ENCODE results near the gene STOML1.

The STOML1 gene

DNA sequence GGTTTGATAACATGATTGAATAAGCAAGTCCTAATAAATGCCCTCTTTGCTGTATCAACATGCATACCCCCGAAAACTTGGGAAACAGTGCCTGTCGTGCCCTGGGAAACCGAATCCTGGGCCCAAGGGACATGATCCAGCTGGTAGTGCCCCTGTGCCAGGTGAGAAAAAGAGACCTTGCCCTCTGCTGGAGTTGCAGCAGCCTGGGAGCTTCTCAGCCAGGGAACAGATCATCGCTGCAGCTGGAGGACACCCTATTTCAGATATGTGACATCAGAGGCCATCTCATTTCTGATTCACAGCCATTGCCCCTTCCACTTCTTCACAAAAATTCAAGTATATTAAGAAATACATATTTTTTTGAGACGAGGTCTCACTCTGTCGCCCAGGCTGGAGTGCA is 32.3 kb downstream of the STOML1 start:
- Histone ChIP-seq H3K4me2 (ENCODE audit: low read length) (no peak overlapping the region), H2AFZ (ENCODE audit: low read depth, low read length) (no peak overlapping the region)

GRCh38 chr15:73959012-73959581 is 33.0 kb downstream of the STOML1 start:
- TF ChIP-seq EZH2phosphoT487 (IDR thresholded peaks at IDR 0.05; ENCODE audit: low read depth), result no peak
- TF ChIP-seq, protein P1, sequence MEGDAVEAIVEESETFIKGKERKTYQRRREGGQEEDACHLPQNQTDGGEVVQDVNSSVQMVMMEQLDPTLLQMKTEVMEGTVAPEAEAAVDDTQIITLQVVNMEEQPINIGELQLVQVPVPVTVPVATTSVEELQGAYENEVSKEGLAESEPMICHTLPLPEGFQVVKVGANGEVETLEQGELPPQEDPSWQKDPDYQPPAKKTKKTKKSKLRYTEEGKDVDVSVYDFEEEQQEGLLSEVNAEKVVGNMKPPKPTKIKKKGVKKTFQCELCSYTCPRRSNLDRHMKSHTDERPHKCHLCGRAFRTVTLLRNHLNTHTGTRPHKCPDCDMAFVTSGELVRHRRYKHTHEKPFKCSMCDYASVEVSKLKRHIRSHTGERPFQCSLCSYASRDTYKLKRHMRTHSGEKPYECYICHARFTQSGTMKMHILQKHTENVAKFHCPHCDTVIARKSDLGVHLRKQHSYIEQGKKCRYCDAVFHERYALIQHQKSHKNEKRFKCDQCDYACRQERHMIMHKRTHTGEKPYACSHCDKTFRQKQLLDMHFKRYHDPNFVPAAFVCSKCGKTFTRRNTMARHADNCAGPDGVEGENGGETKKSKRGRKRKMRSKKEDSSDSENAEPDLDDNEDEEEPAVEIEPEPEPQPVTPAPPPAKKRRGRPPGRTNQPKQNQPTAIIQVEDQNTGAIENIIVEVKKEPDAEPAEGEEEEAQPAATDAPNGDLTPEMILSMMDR (IDR thresholded peaks at IDR 0.05; ENCODE audit: low read depth, low read length), result no peak
- Histone ChIP-seq H3K4me2 (ENCODE audit: low read length) (no peak overlapping the region; the same call in 1 of the 2 replicates), H3K4me1 (ENCODE audit: low read length) (peaks cover 9% of the 10 kb centered on the region), H3K4me3 (ENCODE audit: low read length) (no peak overlapping the region), H3K9me3 (ENCODE audit: insufficient read depth, low read length) (no peaks in the 10 kb centered on the region), H3K27me3 (ENCODE audit: low read depth, low read length) (no peaks in the 10 kb centered on the region), H3K79me2 (ENCODE audit: low read length) (no peaks in the 10 kb centered on the region), H3K27ac (ENCODE audit: low read length) (no peak overlapping the region), H3K9ac (ENCODE audit: low read length) (no peak overlapping the region), H2AFZ (ENCODE audit: low read depth, low read length) (no peak overlapping the region), H3K36me3 (replicated peaks; ENCODE audit: low read depth, low read length) (no peaks in the 10 kb centered on the region), H4K20me1 (ENCODE audit: insufficient read depth, low read length) (no peaks in the 10 kb centered on the region)

More for the DNA sequence above, 32.3 kb downstream of the STOML1 start:
- Histone ChIP-seq H3K79me2 (ENCODE audit: low read length) (no peaks in the 10 kb centered on the region), H3K36me3 (replicated peaks; ENCODE audit: low read depth, low read length) (no peaks in the 10 kb centered on the region), H3K27me3 (ENCODE audit: low read depth, low read length) (no peaks in the 10 kb centered on the region), H3K27ac (ENCODE audit: low read length) (no peak overlapping the region), H3K9me3 (ENCODE audit: insufficient read depth, low read length) (no peaks in the 10 kb centered on the region), H3K9ac (ENCODE audit: low read length) (no peak overlapping the region), H3K4me1 (ENCODE audit: low read length) (peaks cover 16% of the 10 kb centered on the region), H3K4me3 (ENCODE audit: low read length) (no peak overlapping the region), H4K20me1 (ENCODE audit: insufficient read depth, low read length) (no peaks in the 10 kb centered on the region)
- TF ChIP-seq, protein P1 (IDR thresholded peaks at IDR 0.05; ENCODE audit: low read depth, low read length), result no peak
- TF ChIP-seq EZH2phosphoT487 (IDR thresholded peaks at IDR 0.05; ENCODE audit: low read depth), result no peak

- Histone ChIP-seq H4K20me1 (ENCODE audit: insufficient read depth, low read length) (no peaks in the 10 kb centered on the region), H3K9me3 (ENCODE audit: insufficient read depth, low read length) (no peaks in the 10 kb centered on the region), H3K9ac (ENCODE audit: low read length) (no peak overlapping the region), H3K4me3 (ENCODE audit: low read length) (no peak overlapping the region), H3K4me2 (ENCODE audit: low read length) (no peak overlapping the region), H3K4me1 (ENCODE audit: low read length) (peaks cover 6% of the 10 kb centered on the region; the same call in 1 of the 2 replicates), H2AFZ (ENCODE audit: low read depth, low read length) (no peak overlapping the region), H3K27me3 (ENCODE audit: low read depth, low read length) (no peaks in the 10 kb centered on the region), H3K36me3 (replicated peaks; ENCODE audit: low read depth, low read length) (no peaks in the 10 kb centered on the region), H3K79me2 (ENCODE audit: low read length) (no peaks in the 10 kb centered on the region), H3K27ac (ENCODE audit: low read length) (no peak overlapping the region)
- no peak for TF ChIP-seq EZH2phosphoT487 (IDR thresholded peaks at IDR 0.05; ENCODE audit: low read depth)
- TF ChIP-seq, protein P1 (IDR thresholded peaks at IDR 0.05; ENCODE audit: low read depth, low read length), result no peak
These were observed 34.3 kb downstream of the STOML1 start for GRCh38 chr15:73957785-73958184.

GRCh38 chr15:73957276-73957675 is 34.8 kb downstream of the STOML1 start:
- H3K9ac ChIP-seq (ENCODE audit: low read length), result no peak overlapping the region
- H3K9me3 ChIP-seq (ENCODE audit: insufficient read depth, low read length), result no peaks in the 10 kb centered on the region
- TF ChIP-seq, protein P1 (IDR thresholded peaks at IDR 0.05; ENCODE audit: low read depth, low read length), result no peak
- no peak for TF ChIP-seq EZH2phosphoT487 (IDR thresholded peaks at IDR 0.05; ENCODE audit: low read depth)
- H3K27me3 ChIP-seq (ENCODE audit: low read depth, low read length), result no peaks in the 10 kb centered on the region
- H3K27ac ChIP-seq (ENCODE audit: low read length), result no peak overlapping the region
- no peaks in the 10 kb centered on the region for H4K20me1 ChIP-seq (ENCODE audit: insufficient read depth, low read length)
- peaks cover 6% of the 10 kb centered on the region; the same call in 1 of the 2 replicates for H3K4me1 ChIP-seq (ENCODE audit: low read length)
- no peak overlapping the region for H2AFZ ChIP-seq (ENCODE audit: low read depth, low read length)
- H3K79me2 ChIP-seq (ENCODE audit: low read length), result no peaks in the 10 kb centered on the region
- H3K4me3 ChIP-seq (ENCODE audit: low read length), result no peak overlapping the region
- H3K36me3 ChIP-seq (replicated peaks; ENCODE audit: low read depth, low read length), result no peaks in the 10 kb centered on the region
- H3K4me2 ChIP-seq (ENCODE audit: low read length), result no peak overlapping the region

Measured in OCI-LY3 (cell line).